ENCODE data around the gene CXCR4.
"Not testable (repeated sequence)": the region's sequence is repeated elsewhere in the genome, so short reads cannot be mapped to it uniquely, and the experiment has no call there.

The CXCR4 gene

GRCh38 chr2:136072621-136073020 lies 45.3 kb downstream of the CXCR4 start:
- no peak for DNase-seq (ENCODE audit: low spot score)
- Histone ChIP-seq H3K4me3 (no peak overlapping the region), H3K27ac (no peak overlapping the region)
- no peak for TF ChIP-seq CTCF (IDR thresholded peaks at IDR 0.05)

GRCh38 chr2:136071887-136072286 lies 46.1 kb downstream of the CXCR4 start:
- not testable (repeated sequence) for H3K4me3 ChIP-seq; DNase-seq (ENCODE audit: low spot score); H3K27ac ChIP-seq

GRCh38 chr2:136070913-136071312 lies 47.0 kb downstream of the CXCR4 start:
- no peak for DNase-seq (ENCODE audit: low spot score)
- H3K4me3 ChIP-seq: no peak overlapping the region
- no peak overlapping the region for H3K27ac ChIP-seq
- no peak for TF ChIP-seq CTCF (IDR thresholded peaks at IDR 0.05)

GRCh38 chr2:136069773-136070172 lies 48.2 kb downstream of the CXCR4 start:
- TF ChIP-seq CTCF (IDR thresholded peaks at IDR 0.05): no peak
- DNase-seq (ENCODE audit: low spot score): no peak
- Histone ChIP-seq H3K4me3 (no peak overlapping the region), H3K27ac (no peak overlapping the region)

GRCh38 chr2:136068581-136069227 lies 49.2 kb downstream of the CXCR4 start:
- TF ChIP-seq CTCF (IDR thresholded peaks at IDR 0.05): no peak
- DNase-seq (ENCODE audit: low spot score): no peak
- no peak overlapping the region for H3K27ac ChIP-seq
- no peak overlapping the region for H3K4me3 ChIP-seq

GRCh38 chr2:136067897-136068580 lies 49.9 kb downstream of the CXCR4 start:
- TF ChIP-seq CTCF (IDR thresholded peaks at IDR 0.05): no peak
- DNase-seq (ENCODE audit: low spot score): no peak
- Histone ChIP-seq H3K27ac (no peak overlapping the region), H3K4me3 (no peak overlapping the region)

GRCh38 chr2:136067459-136067858 lies 50.5 kb downstream of the CXCR4 start:
- H3K4me3 ChIP-seq: no peak overlapping the region
- no peak for TF ChIP-seq CTCF (IDR thresholded peaks at IDR 0.05)
- DNase-seq (ENCODE audit: low spot score): no peak
- no peak overlapping the region for H3K27ac ChIP-seq

All from coronary artery (tissue), 2 donors.